Mesenchymal stem cell (in vitro differentiated cells and primary cell): ENCODE data around the gene TBX1.

Experiments used
- DNase-seq: peaks from one replicate; pipeline ENCODE4 v3.0.0-alpha.2; 2013
- H2AFZ ChIP-seq: one replicate; pipeline ENCODE4 v1.6.1; 2013; ENCODE audit warnings: low read depth, mild to moderate bottlenecking, control low read depth, inconsistent platforms, low read length, moderate library complexity
- H2AK5ac ChIP-seq: 2 replicates; pipeline ENCODE4 v1.6.1; 2013; ENCODE audit warnings: low read length, moderate library complexity, mild to moderate bottlenecking, inconsistent platforms; ENCODE audit not compliant: severe bottlenecking
- H2BK120ac ChIP-seq: one replicate; pipeline ENCODE4 v1.6.1; 2013; ENCODE audit warnings: low read depth, mild to moderate bottlenecking, inconsistent platforms, low read length, moderate library complexity
- H2BK12ac ChIP-seq, 2 experiments: one replicate each; pipeline ENCODE4 v1.6.1; 2013; ENCODE audit warnings: inconsistent platforms in 2 of 2, low read length in 2 of 2, mild to moderate bottlenecking in 2 of 2, moderate library complexity in 2 of 2, control low read depth in 1 of 2
- H2BK15ac ChIP-seq: one replicate; pipeline ENCODE4 v1.6.1; 2013; ENCODE audit warnings: mild to moderate bottlenecking, low read depth, inconsistent platforms; ENCODE audit not compliant: poor library complexity, severe bottlenecking
- H2BK5ac ChIP-seq: 2 replicates; pipeline ENCODE4 v1.6.1; 2013; ENCODE audit warnings: low read depth, mild to moderate bottlenecking, low read length, control low read depth, inconsistent platforms; ENCODE audit not compliant: poor library complexity, severe bottlenecking
- H3K14ac ChIP-seq, 2 experiments: one replicate each; pipeline ENCODE4 v1.6.1; 2013; ENCODE audit warnings: inconsistent platforms in 2 of 2, low read length in 2 of 2, control low read depth in 1 of 2, mild to moderate bottlenecking in 1 of 2, moderate library complexity in 1 of 2
- H3K18ac ChIP-seq, 2 experiments: one replicate each; pipeline ENCODE4 v1.6.1; 2013; ENCODE audit warnings: inconsistent platforms in 2 of 2, low read length in 2 of 2, control low read depth in 1 of 2, low read depth in 1 of 2, mild to moderate bottlenecking in 1 of 2
- H3K23ac ChIP-seq, 2 experiments: one replicate each; pipeline ENCODE4 v1.6.1; 2013; ENCODE audit warnings: inconsistent platforms in 2 of 2, low read length in 2 of 2, mild to moderate bottlenecking in 2 of 2, moderate library complexity in 2 of 2, control low read depth in 1 of 2
- H3K27ac ChIP-seq: 2 replicates; pipeline ENCODE4 v1.5.1; 2013; ENCODE audit warnings: mild to moderate bottlenecking, moderate library complexity, low read length, control low read depth, inconsistent platforms; ENCODE audit not compliant: poor library complexity, severe bottlenecking
- H3K27me3 ChIP-seq, 2 experiments: 2 replicates each; pipeline versions ENCODE4 v1.6.1 to v1.7.0; 2013; ENCODE audit warnings: low read length in 2 of 2, mild to moderate bottlenecking in 2 of 2, moderate library complexity in 2 of 2, control low read depth in 1 of 2, inconsistent platforms in 1 of 2; ENCODE audit not compliant: control insufficient read depth in 1 of 2, insufficient read depth in 1 of 2
- H3K36me3 ChIP-seq, 2 experiments: 2 replicates each; pipeline versions ENCODE4 v1.6.1 to v1.7.0; 2013; ENCODE audit warnings: low read length in 2 of 2, control low read depth in 1 of 2, inconsistent platforms in 1 of 2, low read depth in 1 of 2, mild to moderate bottlenecking in 1 of 2; ENCODE audit not compliant: insufficient read depth in 2 of 2, control insufficient read depth in 1 of 2
- H3K4ac ChIP-seq, 2 experiments: one replicate each; pipeline ENCODE4 v1.6.1; 2013; ENCODE audit warnings: inconsistent platforms in 2 of 2, low read length in 2 of 2, mild to moderate bottlenecking in 2 of 2, moderate library complexity in 2 of 2, control low read depth in 1 of 2, low read depth in 1 of 2
- H3K4me1 ChIP-seq: 2 replicates; pipeline ENCODE4 v1.6.1; 2013; ENCODE audit warnings: low read depth, low read length, control low read depth; ENCODE audit not compliant: control insufficient read depth, insufficient read depth
- H3K4me2 ChIP-seq: 2 replicates; pipeline ENCODE4 v1.6.1; 2013; ENCODE audit warnings: low read length, mild to moderate bottlenecking, inconsistent platforms; ENCODE audit not compliant: poor library complexity, severe bottlenecking
- H3K4me3 ChIP-seq, 2 experiments: 2 replicates each; pipeline versions ENCODE4 v1.5.1 to v1.7.0; 2013; ENCODE audit warnings: low read length in 2 of 2, mild to moderate bottlenecking in 2 of 2, control low read depth in 1 of 2, low read depth in 1 of 2; ENCODE audit not compliant: insufficient read depth in 1 of 2
- H3K79me1 ChIP-seq: replicated peaks from 2 replicates; pipeline ENCODE4 v1.6.1; 2013; ENCODE audit warnings: mild to moderate bottlenecking, control low read depth, low read length, inconsistent platforms; ENCODE audit not compliant: poor library complexity, severe bottlenecking
- H3K9ac ChIP-seq: 2 replicates; pipeline ENCODE4 v1.7.0; 2013; ENCODE audit warnings: mild to moderate bottlenecking, low read length, moderate library complexity
- H3K9me3 ChIP-seq: 2 replicates; pipeline ENCODE4 v1.7.0; 2013; ENCODE audit warnings: mild to moderate bottlenecking, low read length; ENCODE audit not compliant: control insufficient read depth
- H4K8ac ChIP-seq: one replicate; pipeline ENCODE4 v1.6.1; 2013; ENCODE audit warnings: inconsistent platforms, mild to moderate bottlenecking, low read length, moderate library complexity
- H4K91ac ChIP-seq: one replicate; pipeline ENCODE4 v1.6.1; 2013; ENCODE audit warnings: mild to moderate bottlenecking, low read length, inconsistent platforms
- WGBS: methylation state at CpG from one replicate; pipeline ENCODE4 v1.1.7; 2013; ENCODE audit warnings: mixed read lengths; 5-methylcytosine and 5-hydroxymethylcytosine counted together

The TBX1 gene

DNA sequence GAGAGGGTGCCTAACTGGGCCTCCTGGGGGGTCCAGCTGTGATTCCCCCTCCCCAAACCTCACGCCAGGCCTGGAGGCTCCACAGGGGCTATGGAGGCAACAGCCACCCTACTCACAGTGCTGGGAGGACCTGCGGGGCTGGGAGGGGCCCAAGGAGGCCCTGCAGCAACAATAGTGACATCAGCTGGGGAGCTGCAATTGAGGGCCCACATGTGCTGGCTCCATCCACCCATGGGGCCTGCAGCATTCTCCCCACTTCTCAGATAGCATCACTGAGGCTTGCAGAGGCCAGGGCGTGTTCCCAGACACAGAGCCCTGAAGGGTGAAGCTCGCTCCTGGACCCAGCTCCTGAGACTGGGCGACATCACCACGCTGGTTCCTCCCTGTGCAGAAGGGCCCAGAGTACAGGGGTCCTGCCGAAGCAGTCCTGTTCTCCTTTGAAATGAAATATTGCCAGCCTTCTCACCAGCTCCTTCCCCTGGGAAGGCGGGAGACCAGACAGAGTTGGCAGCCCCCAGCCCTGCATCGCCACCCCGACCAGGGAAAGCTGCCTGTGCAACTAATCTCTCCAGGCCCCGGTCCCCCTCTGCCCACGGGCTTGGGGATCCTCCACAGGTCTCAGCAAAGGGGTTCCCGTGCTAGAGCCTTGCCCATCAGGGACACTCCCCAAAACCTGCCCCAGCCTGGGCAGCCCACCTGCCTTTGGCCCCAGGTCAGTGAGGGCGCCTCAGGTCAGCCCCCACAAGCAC lies 8.9 kb upstream of the TBX1 start:
- Histone ChIP-seq H2BK12ac (no peak overlapping the region), H3K79me1 (no peaks in the 10 kb centered on the region), H3K23ac (no peak overlapping the region), H3K27me3 (peaks cover 56 to 78% of the 10 kb centered on the region in 2 experiments), H3K4me2 (no peak overlapping the region), H4K91ac (no peak overlapping the region), H2AFZ (no peak overlapping the region), H3K4me3 (no peak overlapping the region), H4K8ac (no peak overlapping the region), H3K36me3 (no peaks in the 10 kb centered on the region), H2BK5ac (no peak overlapping the region), H3K27ac (no peak overlapping the region), H2AK5ac (no peak overlapping the region), H3K4ac (no peak overlapping the region), H3K14ac (no peak overlapping the region), H3K9ac (no peak overlapping the region), H2BK15ac (no peak overlapping the region), H3K9me3 (no peaks in the 10 kb centered on the region), H2BK120ac (no peak overlapping the region), H3K18ac (no peak overlapping the region), H3K4me1 (peaks cover 17% of the 10 kb centered on the region)
- no peak for DNase-seq
- 89% methylated on average over 14 of the region's 14 CpGs for WGBS

DNA sequence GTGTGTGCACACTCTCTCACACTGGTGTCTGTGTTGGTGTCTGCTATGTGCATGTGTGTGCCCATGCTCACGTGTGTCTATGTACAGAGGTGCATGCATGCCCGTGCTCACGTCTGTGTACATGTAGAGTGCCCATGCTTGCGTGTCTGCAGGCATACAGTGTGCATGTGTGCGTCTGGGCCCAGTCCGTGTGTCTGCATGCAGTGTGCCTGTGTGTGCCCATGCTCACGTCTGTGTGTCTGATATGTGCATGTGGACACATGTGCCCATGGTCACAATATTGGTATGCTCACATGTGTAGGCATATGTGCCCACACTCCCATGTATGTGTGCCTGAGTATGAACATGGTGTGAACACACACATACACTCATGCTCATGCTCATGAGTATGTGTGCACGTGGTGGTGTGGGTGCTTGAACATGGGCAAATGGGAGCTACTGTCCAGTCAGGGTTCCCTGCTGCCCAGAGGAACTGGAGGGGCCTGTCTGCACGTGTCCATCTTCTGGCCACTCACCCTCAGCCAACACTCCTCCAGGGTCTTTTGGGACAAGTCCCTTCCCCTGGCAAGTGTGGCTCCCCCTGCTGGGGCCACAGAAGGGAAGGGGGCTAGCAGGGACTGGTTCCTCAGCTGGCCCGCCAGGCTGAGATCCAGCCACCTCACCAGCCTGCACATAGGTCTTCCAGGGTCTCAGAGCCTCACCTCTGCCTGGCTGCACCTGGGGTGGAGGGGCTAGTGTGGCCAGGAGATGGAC lies 7.3 kb upstream of the TBX1 start:
- H3K79me1 ChIP-seq: no peaks in the 10 kb centered on the region
- no peak overlapping the region for H4K91ac ChIP-seq
- H2BK15ac ChIP-seq: no peak overlapping the region
- H4K8ac ChIP-seq: no peak overlapping the region
- peaks cover 24% of the 10 kb centered on the region for H3K4me1 ChIP-seq
- H3K23ac ChIP-seq: no peak overlapping the region
- 87% methylated on average over 8 of the region's 10 CpGs for WGBS
- H2BK120ac ChIP-seq: no peak overlapping the region
- H3K36me3 ChIP-seq: peaks cover 0 to 5% of the 10 kb centered on the region in 2 experiments
- H3K4ac ChIP-seq: no peak overlapping the region
- no peak for DNase-seq
- H3K9ac ChIP-seq: no peak overlapping the region
- no peak overlapping the region for H3K4me3 ChIP-seq
- no peak overlapping the region for H3K4me2 ChIP-seq
- H3K14ac ChIP-seq: no peak overlapping the region
- H3K27me3 ChIP-seq: peaks cover 70 to 92% of the 10 kb centered on the region in 2 experiments
- no peaks in the 10 kb centered on the region for H3K9me3 ChIP-seq
- no peak overlapping the region for H2BK12ac ChIP-seq
- no peak overlapping the region for H2AFZ ChIP-seq
- no peak overlapping the region for H3K27ac ChIP-seq
- H2AK5ac ChIP-seq: no peak overlapping the region
- no peak overlapping the region for H2BK5ac ChIP-seq
- no peak overlapping the region for H3K18ac ChIP-seq

GRCh38 chr22:19753996-19754700 lies 6.4 kb upstream of the TBX1 start:
- peaks cover 71 to 94% of the 10 kb centered on the region in 2 experiments for H3K27me3 ChIP-seq

DNA sequence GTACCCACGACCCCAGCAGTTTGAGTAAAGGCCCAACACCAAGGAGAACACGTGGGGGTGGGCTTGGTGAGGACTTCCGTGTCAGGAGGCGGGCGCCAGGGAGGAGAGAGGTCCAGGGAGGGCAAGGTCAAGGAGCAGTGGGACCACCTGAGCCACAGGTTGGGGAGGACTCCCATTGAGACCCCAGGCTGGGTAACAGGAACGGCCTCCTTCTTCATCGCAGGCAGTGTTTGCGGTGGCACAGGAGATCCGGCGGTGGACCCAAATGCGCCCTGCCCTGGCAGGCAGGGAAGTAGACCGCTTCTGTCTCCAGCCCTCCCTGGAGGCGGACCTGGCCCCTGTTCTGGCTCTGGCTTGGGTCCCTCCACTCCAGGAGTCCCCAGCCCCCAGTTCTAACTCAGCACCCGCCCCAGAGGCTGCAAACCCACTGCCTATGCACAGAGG lies 5.9 kb upstream of the TBX1 start:
- Histone ChIP-seq H3K4me2 (no peak overlapping the region), H2BK120ac (no peak overlapping the region), H3K9me3 (no peaks in the 10 kb centered on the region), H2AK5ac (no peak overlapping the region), H3K27me3 (peaks cover 70 to 94% of the 10 kb centered on the region in 2 experiments), H4K8ac (no peak overlapping the region), H3K4ac (no peak overlapping the region), H3K36me3 (peaks cover 0 to 5% of the 10 kb centered on the region in 2 experiments), H3K79me1 (no peaks in the 10 kb centered on the region), H4K91ac (no peak overlapping the region), H3K27ac (no peak overlapping the region), H2BK12ac (no peak overlapping the region), H3K18ac (no peak overlapping the region), H3K14ac (no peak overlapping the region), H3K4me1 (peaks cover 35% of the 10 kb centered on the region), H3K9ac (no peak overlapping the region), H2BK15ac (no peak overlapping the region), H3K23ac (peak overlapping the region in 1 of 2 experiments; percentile 47), H3K4me3 (no peak overlapping the region), H2AFZ (no peak overlapping the region), H2BK5ac (no peak overlapping the region)
- no peak for DNase-seq
- 41% methylated on average over 14 of the region's 14 CpGs for WGBS

More at GRCh38 chr22:19753996-19754700, 6.4 kb upstream of the TBX1 start:
- no peak overlapping the region for H3K27ac ChIP-seq
- H2BK120ac ChIP-seq: no peak overlapping the region
- H3K4me3 ChIP-seq: no peak overlapping the region
- H3K23ac ChIP-seq: no peak overlapping the region
- H3K9ac ChIP-seq: no peak overlapping the region
- no peak overlapping the region for H2AFZ ChIP-seq
- DNase-seq: no peak
- no peak overlapping the region for H3K18ac ChIP-seq
- H2BK15ac ChIP-seq: no peak overlapping the region
- H3K9me3 ChIP-seq: no peaks in the 10 kb centered on the region
- no peak overlapping the region for H3K14ac ChIP-seq
- H2AK5ac ChIP-seq: no peak overlapping the region
- H2BK5ac ChIP-seq: no peak overlapping the region
- no peak overlapping the region for H3K4ac ChIP-seq
- H3K79me1 ChIP-seq: no peaks in the 10 kb centered on the region
- peaks cover 0 to 5% of the 10 kb centered on the region in 2 experiments for H3K36me3 ChIP-seq
- H4K91ac ChIP-seq: no peak overlapping the region
- no peak overlapping the region for H3K4me2 ChIP-seq
- H4K8ac ChIP-seq: no peak overlapping the region
- peaks cover 29% of the 10 kb centered on the region for H3K4me1 ChIP-seq
- H2BK12ac ChIP-seq: no peak overlapping the region
- 76% methylated on average over 11 of the region's 14 CpGs for WGBS
